ENCODE measurements around the gene HMX2. TPM values are rescaled to one million over a fixed set of nuclear protein-coding genes. Genes with fewer than 3 reads are reported as not detected.

HMX2 gene
- total and polyA plus RNA-seq, 2 of the 8 experiments (the other 6 are each of a cell fraction or from before 2014, with no cell fraction given), result 2.0 to 2.7 TPM

- WGBS, 2 experiments (ENCODE audit: extremely low coverage in 1 of 2, insufficient coverage in 1 of 2, insufficient read length in 1 of 2, insufficient replicate concordance in 2 of 2, low coverage in 1 of 2, low lambda C conversion rate in 2 of 2, missing lambda C conversion rate in 1 of 2), result 92% methylated on average over 5 of the region's 5 CpGs; no CpG with 5 or more reads in 1 of the 2 experiments
- Histone ChIP-seq H2BK20ac (ENCODE audit: low read length) (no peak overlapping the region), H3K23ac (ENCODE audit: insufficient read length) (no peak overlapping the region), H3K23me2 (ENCODE audit: low read depth, low read length) (no peaks in the 10 kb centered on the region), H3K79me1 (ENCODE audit: low read depth, low read length) (no peaks in the 10 kb centered on the region; the same call in 1 of the 2 replicates), H3K9ac (replicated peaks in 1 of 4; ENCODE audit: extremely low read depth in 1 of 4, low read depth in 3 of 4, low read length in 3 of 4) (no peak overlapping the region), H3K9me3 (ENCODE audit: insufficient read depth in 2 of 2, low read depth in 1 of 2, low read length in 1 of 2) (no peaks in the 10 kb centered on the region), H4K8ac (ENCODE audit: extremely low read depth, insufficient read depth, low read length) (no peak overlapping the region), H3K14ac (ENCODE audit: insufficient read length) (no peak overlapping the region), H2AFZ (ENCODE audit: low read length) (no peak overlapping the region), H3K27me3 (replicated peaks in 1 of 4; ENCODE audit: control insufficient read depth in 3 of 4, extremely low read depth in 1 of 4, insufficient read depth in 3 of 4, low read length in 3 of 4) (peaks cover 2 to 10% (median 4%) of the 10 kb centered on the region in 4 experiments), H3K4me3 (ENCODE audit: extremely low read depth in 1 of 4, insufficient read depth in 2 of 4, low read depth in 3 of 4, low read length in 4 of 4) (no peak overlapping the region), H2BK5ac (ENCODE audit: low read depth, low read length) (no peak overlapping the region), H4K5ac (ENCODE audit: insufficient read length, low read depth, low read length) (no peak overlapping the region), H3K4me2 (ENCODE audit: insufficient read depth in 1 of 2, low read depth in 2 of 2, low read length in 2 of 2) (no peak overlapping the region), H2BK15ac (ENCODE audit: low read length) (no peak overlapping the region), H3K4me1 (replicated peaks in 1 of 4; ENCODE audit: control insufficient read depth in 3 of 4, insufficient read depth in 4 of 4, low read length in 3 of 4) (no peaks in the 10 kb centered on the region), H3K79me2 (ENCODE audit: control insufficient read depth in 1 of 2, insufficient read depth in 2 of 2, low read length in 2 of 2) (no peaks in the 10 kb centered on the region), H4K20me1 (replicated peaks in 1 of 2; ENCODE audit: control insufficient read depth in 1 of 2, insufficient read depth in 2 of 2, low read length in 2 of 2) (no peaks in the 10 kb centered on the region), H3K4ac (replicated peaks; ENCODE audit: insufficient read length, low read depth, low read length) (no peak overlapping the region), H3K27ac (ENCODE audit: low read depth, low read length) (no peak overlapping the region), H2BK12ac (ENCODE audit: low read depth, low read length) (no peak overlapping the region), H4K91ac (replicated peaks; ENCODE audit: insufficient read length, low read length) (no peak overlapping the region), H2AK5ac (ENCODE audit: low read depth, low read length) (no peak overlapping the region), H3K18ac (ENCODE audit: extremely low read depth, low read length) (no peak overlapping the region), H3K36me3 (ENCODE audit: control insufficient read depth in 2 of 4, insufficient read depth in 4 of 4, low read length in 3 of 4) (no peaks in the 10 kb centered on the region), H3K56ac (replicated peaks; ENCODE audit: insufficient read length, low read depth, low read length) (no peak overlapping the region), H2BK120ac (replicated peaks; ENCODE audit: low read depth, low read length) (no peak overlapping the region)
- CTCF ChIA-PET (ENCODE audit: partially characterized antibody), result interaction anchor here (0.8 kb wide), 1 partner anchor 42 kb away, joined by 3 read pairs; no protein-coding TSS in a partner anchor
- FAIRE-seq, result no peak
- POLR2A ChIA-PET (ENCODE audit: partially characterized antibody), result interaction anchor here (0.9 kb wide), 1 partner anchor 9 kb away, joined by 3 read pairs; no protein-coding TSS in a partner anchor
- DNase-seq (ENCODE audit: low read depth in 1 of 2, low spot score in 2 of 2), result no peak
- no peak for TF ChIP-seq KDM5A (IDR thresholded peaks at IDR 0.05; ENCODE audit: low read length)
- no peak for TF ChIP-seq POLR2A (IDR thresholded peaks at IDR 0.05; ENCODE audit: control extremely low read depth in 1 of 2, low read depth in 2 of 2, low read length in 2 of 2)
- no peak for TF ChIP-seq HDAC2 (IDR thresholded peaks at IDR 0.05; ENCODE audit: borderline replicate concordance in 1 of 2, low read depth in 2 of 2, low read length in 2 of 2)
- no peak for TF ChIP-seq CBX8 (IDR thresholded peaks at IDR 0.05; ENCODE audit: borderline replicate concordance, low read depth, low read length)
- TF ChIP-seq NRF1 (IDR thresholded peaks at IDR 0.05; ENCODE audit: low read depth, low read length), result no peak
- TF ChIP-seq TAF1 (IDR thresholded peaks at IDR 0.05; ENCODE audit: low read depth, low read length), result no peak
- no peak for TF ChIP-seq ATF3 (IDR thresholded peaks at IDR 0.05; ENCODE audit: insufficient read depth, low read depth, low read length)
- no peak for TF ChIP-seq KDM4A (IDR thresholded peaks at IDR 0.05; ENCODE audit: low read depth, low read length, severe bottlenecking)
- no peak for TF ChIP-seq GTF2F1 (IDR thresholded peaks at IDR 0.05; ENCODE audit: borderline replicate concordance, low read depth, low read length)
Measured at GRCh38 chr10:123126246-123126645, 21.7 kb upstream of the HMX2 start.
